Measurements from ENCODE around the gene LIMS2. TPM values are rescaled to one million over a fixed set of nuclear protein-coding genes. Genes with fewer than 3 reads are reported as not detected.

LIMS2 gene
- total RNA-seq, 1 experiment from 2014 or later = 8.9 TPM

- no TSS peak for BruUV-seq (replicated peaks)
- no peak overlapping the region for H3K4me3 ChIP-seq (ENCODE audit: low read depth in 2 of 2, low read length in 2 of 2)
- in situ Hi-C loops (cut with HindIII; ENCODE audit: low pct_unique_long_range_greater_than_20kb, low sequenced_read_pairs) = no loop called here
- POLR2A ChIA-PET = no interaction called here
- no peaks in the 10 kb centered on the region for H3K9me3 ChIP-seq (ENCODE audit: control insufficient read depth, insufficient read depth, low read depth, low read length)
- no peaks in the 10 kb centered on the region for H3K4me1 ChIP-seq (ENCODE audit: control insufficient read depth, insufficient read depth, low read length)
- no peaks in the 10 kb centered on the region; the same call in 1 of the 2 replicates for H3K36me3 ChIP-seq (ENCODE audit: control insufficient read depth, insufficient read depth, low read length)
- CTCF ChIA-PET = no interaction called here
- intact Hi-C loops (cut with micrococcal nuclease; ENCODE audit: unreplicated experiment) = no loop called here
- no peak overlapping the region for H3K27ac ChIP-seq (ENCODE audit: low read length)
- TF ChIP-seq POLR2AphosphoS5 (IDR thresholded peaks at IDR 0.05; ENCODE audit: low read depth, low read length) (no peak), SIN3A (IDR thresholded peaks at IDR 0.05; ENCODE audit: borderline replicate concordance, insufficient read depth, low read depth, low read length) (no peak), TCF7L2 (IDR thresholded peaks at IDR 0.05; ENCODE audit: low read depth, low read length) (no peak)
- TF ChIP-seq, protein P1, sequence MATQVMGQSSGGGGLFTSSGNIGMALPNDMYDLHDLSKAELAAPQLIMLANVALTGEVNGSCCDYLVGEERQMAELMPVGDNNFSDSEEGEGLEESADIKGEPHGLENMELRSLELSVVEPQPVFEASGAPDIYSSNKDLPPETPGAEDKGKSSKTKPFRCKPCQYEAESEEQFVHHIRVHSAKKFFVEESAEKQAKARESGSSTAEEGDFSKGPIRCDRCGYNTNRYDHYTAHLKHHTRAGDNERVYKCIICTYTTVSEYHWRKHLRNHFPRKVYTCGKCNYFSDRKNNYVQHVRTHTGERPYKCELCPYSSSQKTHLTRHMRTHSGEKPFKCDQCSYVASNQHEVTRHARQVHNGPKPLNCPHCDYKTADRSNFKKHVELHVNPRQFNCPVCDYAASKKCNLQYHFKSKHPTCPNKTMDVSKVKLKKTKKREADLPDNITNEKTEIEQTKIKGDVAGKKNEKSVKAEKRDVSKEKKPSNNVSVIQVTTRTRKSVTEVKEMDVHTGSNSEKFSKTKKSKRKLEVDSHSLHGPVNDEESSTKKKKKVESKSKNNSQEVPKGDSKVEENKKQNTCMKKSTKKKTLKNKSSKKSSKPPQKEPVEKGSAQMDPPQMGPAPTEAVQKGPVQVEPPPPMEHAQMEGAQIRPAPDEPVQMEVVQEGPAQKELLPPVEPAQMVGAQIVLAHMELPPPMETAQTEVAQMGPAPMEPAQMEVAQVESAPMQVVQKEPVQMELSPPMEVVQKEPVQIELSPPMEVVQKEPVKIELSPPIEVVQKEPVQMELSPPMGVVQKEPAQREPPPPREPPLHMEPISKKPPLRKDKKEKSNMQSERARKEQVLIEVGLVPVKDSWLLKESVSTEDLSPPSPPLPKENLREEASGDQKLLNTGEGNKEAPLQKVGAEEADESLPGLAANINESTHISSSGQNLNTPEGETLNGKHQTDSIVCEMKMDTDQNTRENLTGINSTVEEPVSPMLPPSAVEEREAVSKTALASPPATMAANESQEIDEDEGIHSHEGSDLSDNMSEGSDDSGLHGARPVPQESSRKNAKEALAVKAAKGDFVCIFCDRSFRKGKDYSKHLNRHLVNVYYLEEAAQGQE (IDR thresholded peaks at IDR 0.05; ENCODE audit: insufficient read depth in 1 of 2, low read depth in 2 of 2, low read length in 1 of 2) = no peak
- TF ChIP-seq, protein P2, sequence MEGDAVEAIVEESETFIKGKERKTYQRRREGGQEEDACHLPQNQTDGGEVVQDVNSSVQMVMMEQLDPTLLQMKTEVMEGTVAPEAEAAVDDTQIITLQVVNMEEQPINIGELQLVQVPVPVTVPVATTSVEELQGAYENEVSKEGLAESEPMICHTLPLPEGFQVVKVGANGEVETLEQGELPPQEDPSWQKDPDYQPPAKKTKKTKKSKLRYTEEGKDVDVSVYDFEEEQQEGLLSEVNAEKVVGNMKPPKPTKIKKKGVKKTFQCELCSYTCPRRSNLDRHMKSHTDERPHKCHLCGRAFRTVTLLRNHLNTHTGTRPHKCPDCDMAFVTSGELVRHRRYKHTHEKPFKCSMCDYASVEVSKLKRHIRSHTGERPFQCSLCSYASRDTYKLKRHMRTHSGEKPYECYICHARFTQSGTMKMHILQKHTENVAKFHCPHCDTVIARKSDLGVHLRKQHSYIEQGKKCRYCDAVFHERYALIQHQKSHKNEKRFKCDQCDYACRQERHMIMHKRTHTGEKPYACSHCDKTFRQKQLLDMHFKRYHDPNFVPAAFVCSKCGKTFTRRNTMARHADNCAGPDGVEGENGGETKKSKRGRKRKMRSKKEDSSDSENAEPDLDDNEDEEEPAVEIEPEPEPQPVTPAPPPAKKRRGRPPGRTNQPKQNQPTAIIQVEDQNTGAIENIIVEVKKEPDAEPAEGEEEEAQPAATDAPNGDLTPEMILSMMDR (IDR thresholded peaks at IDR 0.05) = no peak
- no peak for ATAC-seq
- no peak for DNase-seq (ENCODE audit: low read depth, low spot score)
- H3K27me3 ChIP-seq (ENCODE audit: control insufficient read depth, insufficient read depth, low read length) = no peaks in the 10 kb centered on the region
Measured at GRCh38 chr2:127709336-127709735, 34.0 kb upstream of the LIMS2 start.

DNA sequence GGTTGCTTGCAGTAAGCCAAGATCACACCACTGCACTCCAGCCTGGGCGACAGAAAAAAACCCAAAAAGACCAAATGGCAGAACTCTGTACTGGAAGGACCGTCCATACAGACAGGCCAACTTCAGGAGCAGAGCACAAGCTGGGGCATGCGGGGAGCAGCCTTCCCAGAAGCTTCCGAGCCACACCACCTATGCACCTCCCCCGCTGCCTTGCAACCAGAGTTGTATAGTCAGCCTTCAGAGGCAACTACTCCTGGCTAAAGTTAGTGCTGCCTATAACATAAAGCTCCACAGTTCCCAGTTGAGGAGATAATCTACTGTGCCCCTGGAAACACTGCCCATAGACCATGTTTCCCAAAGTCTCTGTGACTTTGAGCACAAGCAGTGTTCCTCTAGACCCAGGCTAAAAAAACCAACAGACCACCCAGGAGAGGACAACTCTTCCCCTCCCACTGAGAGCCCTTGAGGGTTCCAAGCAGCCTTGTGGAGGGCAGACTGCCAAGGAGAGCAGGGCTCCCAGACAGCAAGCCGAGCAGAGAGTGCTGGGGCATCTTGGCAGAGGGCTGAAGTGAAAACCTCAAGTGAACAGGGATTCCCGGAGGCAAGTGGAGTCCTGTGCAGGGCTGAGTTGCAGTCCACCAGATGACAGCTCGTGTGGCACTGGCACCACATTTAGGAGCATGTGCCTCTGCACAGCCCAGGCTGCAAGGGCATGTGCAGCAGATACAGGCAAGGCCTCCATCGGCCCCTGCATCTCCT lies 32.7 kb upstream of the LIMS2 start:
- no TSS peak for BruUV-seq (replicated peaks)
- H3K27me3 ChIP-seq (ENCODE audit: control insufficient read depth, insufficient read depth, low read length) = no peaks in the 10 kb centered on the region
- H3K4me1 ChIP-seq (ENCODE audit: control insufficient read depth, insufficient read depth, low read length) = peaks cover 7% of the 10 kb centered on the region
- no peak overlapping the region for H3K27ac ChIP-seq (ENCODE audit: low read length)
- H3K4me3 ChIP-seq (ENCODE audit: low read depth in 2 of 2, low read length in 2 of 2) = no peak overlapping the region
- no peaks in the 10 kb centered on the region; the same call in 1 of the 2 replicates for H3K36me3 ChIP-seq (ENCODE audit: control insufficient read depth, insufficient read depth, low read length)
- ATAC-seq = peak; percentile 23; the same call in 1 of the 2 replicates
- no peak for DNase-seq (ENCODE audit: low read depth, low spot score)
- TF ChIP-seq POLR2AphosphoS5 (IDR thresholded peaks at IDR 0.05; ENCODE audit: low read depth, low read length) (no peak), TCF7L2 (IDR thresholded peaks at IDR 0.05; ENCODE audit: low read depth, low read length) (no peak), SIN3A (IDR thresholded peaks at IDR 0.05; ENCODE audit: borderline replicate concordance, insufficient read depth, low read depth, low read length) (no peak)
- TF ChIP-seq, protein P2 (IDR thresholded peaks at IDR 0.05) = no peak
- TF ChIP-seq, protein P1 (IDR thresholded peaks at IDR 0.05; ENCODE audit: insufficient read depth in 1 of 2, low read depth in 2 of 2, low read length in 1 of 2) = no peak
- ChIA-PET POLR2A (no interaction called here), CTCF (no interaction called here)
- in situ Hi-C loops (cut with HindIII; ENCODE audit: low pct_unique_long_range_greater_than_20kb, low sequenced_read_pairs) (no loop called here), intact Hi-C loops (cut with micrococcal nuclease; ENCODE audit: unreplicated experiment) (no loop called here)
- no peaks in the 10 kb centered on the region for H3K9me3 ChIP-seq (ENCODE audit: control insufficient read depth, insufficient read depth, low read depth, low read length)

Data from Panc1 (cell line).